Stimulated activated CD4-positive, alpha-beta T cell treated with anti-CD3 and anti-CD28 coated beads, Interleukin-12 subunit alpha, Interleukin-12 subunit beta, amount 100 ng/mL, for 24 hours (primary cell): Measurements from ENCODE around the gene MAPK14.
A peak's percentile ranks its signal among the peaks of the same experiment; 100 is the strongest.
"Not testable (repeated sequence)": the region's sequence is repeated elsewhere in the genome, so short reads cannot be mapped to it uniquely, and the experiment has no call there.

Source experiments
- DNase-seq, 2 experiments: peaks; one replicate each; pipeline ENCODE4 v3.0.0-alpha.2; 2020; ENCODE audit warnings: low read depth in 2 of 2

MAPK14 gene

GRCh38 chr6:36068586-36068985 is 41.0 kb downstream of the MAPK14 start:
- no peak for DNase-seq

- DNase-seq = no peak
Measured at GRCh38 chr6:36069573-36069972, 42.0 kb downstream of the MAPK14 start.

GRCh38 chr6:36070252-36070651 is 42.6 kb downstream of the MAPK14 start:
- no peak for DNase-seq

- no peak for DNase-seq
Measured at GRCh38 chr6:36071281-36071680, 43.7 kb downstream of the MAPK14 start.

GRCh38 chr6:36071714-36072113 is 44.1 kb downstream of the MAPK14 start:
- no peak for DNase-seq

- DNase-seq = no peak
Measured at GRCh38 chr6:36072681-36073080, 45.1 kb downstream of the MAPK14 start.

- DNase-seq = no peak
Measured at GRCh38 chr6:36073587-36073986, 46.0 kb downstream of the MAPK14 start.

GRCh38 chr6:36075656-36076055 is 48.0 kb downstream of the MAPK14 start:
- DNase-seq = no peak

GRCh38 chr6:36076178-36077063 is 48.8 kb downstream of the MAPK14 start:
- no peak for DNase-seq

GRCh38 chr6:36078159-36078558 is 50.6 kb downstream of the MAPK14 start:
- DNase-seq = no peak

- DNase-seq = no peak
Measured at GRCh38 chr6:36079601-36080000, 52.0 kb downstream of the MAPK14 start.

- DNase-seq = no peak
Measured at GRCh38 chr6:36082318-36082717, 54.7 kb downstream of the MAPK14 start.

GRCh38 chr6:36083446-36083845 is 55.8 kb downstream of the MAPK14 start:
- DNase-seq = no peak

- not testable (repeated sequence) for DNase-seq
Measured at GRCh38 chr6:36088204-36088603, 60.6 kb downstream of the MAPK14 start.

- DNase-seq = no peak
Measured at GRCh38 chr6:36089048-36089447, 61.4 kb downstream of the MAPK14 start.

GRCh38 chr6:36094238-36094637 is 66.6 kb downstream of the MAPK14 start:
- DNase-seq = no peak

- DNase-seq = peak; percentile 57 to 72
Measured at GRCh38 chr6:36094753-36095496, 67.3 kb downstream of the MAPK14 start.

- no peak for DNase-seq
Measured at GRCh38 chr6:36095497-36096391, 68.1 kb downstream of the MAPK14 start.

GRCh38 chr6:36098253-36098919 is 70.8 kb downstream of the MAPK14 start:
- no peak for DNase-seq

GRCh38 chr6:36098920-36099647 is 71.5 kb downstream of the MAPK14 start:
- no peak for DNase-seq
